Measurements from ENCODE around the gene ADAM12.

Gene ADAM12

GRCh38 chr10:126104767-126105166, 283.5 kb downstream of the ADAM12 start:
- FAIRE-seq (no peak), DNase-seq (ENCODE audit: insufficient read length, low spot score) (no peak)
- TF ChIP-seq PAX5 (IDR thresholded peaks at IDR 0.05; ENCODE audit: insufficient read depth, low read length, severe bottlenecking) (no peak), SPI1 (IDR thresholded peaks at IDR 0.05; ENCODE audit: low read depth, low read length) (peak; percentile 10; the same call in 1 of the 2 replicates)

DNA sequence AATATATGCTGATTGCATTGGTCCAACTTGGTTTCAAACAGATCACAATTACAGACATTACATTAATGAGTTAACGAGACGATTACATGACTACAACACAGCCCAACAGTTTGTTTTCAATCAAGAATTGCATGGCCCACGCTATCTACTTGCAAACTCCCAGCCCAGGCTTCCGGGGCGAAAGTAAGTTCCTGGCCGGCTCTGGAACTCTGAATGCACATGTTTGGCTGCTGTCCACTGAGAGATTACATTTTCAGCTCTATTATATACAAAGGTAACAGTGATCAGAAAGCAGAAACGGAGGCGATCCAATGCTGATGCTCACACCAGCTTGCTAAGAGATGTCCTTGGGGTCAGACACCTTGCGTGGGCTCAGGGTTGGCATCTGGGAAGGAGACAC, 285.6 kb downstream of the ADAM12 start:
- FAIRE-seq: no peak
- TF ChIP-seq POLR2A (IDR thresholded peaks at IDR 0.05; ENCODE audit: low read depth, low read length) (no peak), POLR2AphosphoS5 (IDR thresholded peaks at IDR 0.05; ENCODE audit: low read depth, low read length) (no peak), TAF1 (IDR thresholded peaks at IDR 0.05; ENCODE audit: low read depth, low read length) (no peak), SPI1 (IDR thresholded peaks at IDR 0.05; ENCODE audit: low read depth, low read length) (no peak), PAX5 (IDR thresholded peaks at IDR 0.05; ENCODE audit: insufficient read depth, low read length, severe bottlenecking) (no peak), POU2F2 (IDR thresholded peaks at IDR 0.05; ENCODE audit: low read depth, low read length) (no peak)

DNA sequence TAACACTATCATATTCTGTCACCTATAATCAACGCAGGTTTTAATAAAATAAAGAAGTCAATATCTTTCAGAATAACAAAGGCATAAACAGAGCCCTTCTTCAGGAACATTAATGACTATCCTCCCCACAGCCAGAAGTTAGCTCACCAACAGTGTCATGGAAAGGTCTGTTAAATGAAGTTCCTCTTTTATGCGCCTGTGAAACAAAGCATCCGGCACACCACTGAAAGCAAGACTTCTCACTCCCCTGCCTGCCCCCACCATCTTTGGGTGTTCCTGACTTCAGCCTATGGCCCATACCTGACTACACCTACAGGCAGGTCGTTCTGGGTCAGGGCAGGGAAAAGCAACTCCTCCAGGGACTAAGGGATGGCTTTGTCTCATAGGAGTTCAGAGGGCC, 286.5 kb downstream of the ADAM12 start:
- DNase-seq (ENCODE audit: insufficient read length, low spot score) (peak; percentile 42), FAIRE-seq (peak; percentile 74)
- TF ChIP-seq POLR2A (IDR thresholded peaks at IDR 0.05; ENCODE audit: low read depth, low read length) (no peak), TAF1 (IDR thresholded peaks at IDR 0.05; ENCODE audit: low read depth, low read length) (no peak), SPI1 (IDR thresholded peaks at IDR 0.05; ENCODE audit: low read depth, low read length) (peak; percentile 47), PAX5 (IDR thresholded peaks at IDR 0.05; ENCODE audit: insufficient read depth, low read length, severe bottlenecking) (no peak), POU2F2 (IDR thresholded peaks at IDR 0.05; ENCODE audit: low read depth, low read length) (no peak)

More for the DNA sequence above, 285.6 kb downstream of the ADAM12 start:
- DNase-seq (ENCODE audit: insufficient read length, low spot score): no peak

DNA sequence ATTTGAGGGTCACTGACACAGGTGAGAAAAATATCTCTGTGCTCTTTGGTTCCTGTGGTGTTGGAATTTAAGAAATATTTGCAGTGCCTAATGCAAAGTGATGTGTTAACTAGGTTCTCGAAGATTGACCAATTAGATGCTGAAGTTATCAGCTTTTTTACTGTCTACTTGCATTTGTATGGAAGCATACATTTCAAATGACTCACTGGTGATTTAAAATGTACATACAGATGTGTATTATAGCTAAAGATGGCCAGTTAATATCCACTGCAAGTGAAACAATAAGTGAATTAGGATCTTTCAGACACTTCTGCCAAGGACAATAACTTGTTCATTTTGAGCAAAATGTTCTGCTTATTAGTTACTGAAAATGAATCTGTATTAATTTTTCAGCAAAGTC, 287.0 kb downstream of the ADAM12 start:
- TF ChIP-seq PAX5 (IDR thresholded peaks at IDR 0.05; ENCODE audit: insufficient read depth, low read length, severe bottlenecking): no peak
- no peak for TF ChIP-seq POLR2AphosphoS5 (IDR thresholded peaks at IDR 0.05; ENCODE audit: low read depth, low read length)
- FAIRE-seq (no peak), DNase-seq (ENCODE audit: insufficient read length, low spot score) (no peak)

- no peak for DNase-seq (ENCODE audit: insufficient read length, low spot score)
- TF ChIP-seq POLR2A (IDR thresholded peaks at IDR 0.05; ENCODE audit: low read depth, low read length) (no peak), PAX5 (IDR thresholded peaks at IDR 0.05; ENCODE audit: insufficient read depth, low read length, severe bottlenecking) (no peak), POU2F2 (IDR thresholded peaks at IDR 0.05; ENCODE audit: low read depth, low read length) (no peak), SPI1 (IDR thresholded peaks at IDR 0.05; ENCODE audit: low read depth, low read length) (no peak), POLR2AphosphoS5 (IDR thresholded peaks at IDR 0.05; ENCODE audit: low read depth, low read length) (no peak), TAF1 (IDR thresholded peaks at IDR 0.05; ENCODE audit: low read depth, low read length) (no peak)
- FAIRE-seq: no peak
Measured at GRCh38 chr10:126099366-126099765, 288.9 kb downstream of the ADAM12 start.

DNA sequence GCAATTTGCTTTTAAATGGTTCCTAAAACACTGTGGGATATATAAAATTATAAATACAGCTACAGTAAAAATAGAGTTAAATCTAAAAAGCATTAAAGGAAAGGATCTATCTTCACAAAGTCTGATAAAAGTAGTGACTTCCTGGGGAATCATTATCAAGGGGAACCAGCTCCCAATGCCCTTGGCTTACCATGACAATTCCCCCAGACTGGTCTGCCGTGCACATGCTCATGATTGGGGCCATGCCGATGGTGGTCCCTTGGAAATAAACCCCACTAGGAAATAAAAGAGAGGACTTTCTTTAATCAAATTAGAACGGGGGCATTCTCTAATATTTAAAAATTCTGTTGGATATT, 290.1 kb downstream of the ADAM12 start:
- no peak for FAIRE-seq
- TF ChIP-seq POU2F2 (IDR thresholded peaks at IDR 0.05; ENCODE audit: low read depth, low read length) (no peak), SPI1 (IDR thresholded peaks at IDR 0.05; ENCODE audit: low read depth, low read length) (no peak), TAF1 (IDR thresholded peaks at IDR 0.05; ENCODE audit: low read depth, low read length) (no peak)
- no peak for DNase-seq (ENCODE audit: insufficient read length, low spot score)

DNA sequence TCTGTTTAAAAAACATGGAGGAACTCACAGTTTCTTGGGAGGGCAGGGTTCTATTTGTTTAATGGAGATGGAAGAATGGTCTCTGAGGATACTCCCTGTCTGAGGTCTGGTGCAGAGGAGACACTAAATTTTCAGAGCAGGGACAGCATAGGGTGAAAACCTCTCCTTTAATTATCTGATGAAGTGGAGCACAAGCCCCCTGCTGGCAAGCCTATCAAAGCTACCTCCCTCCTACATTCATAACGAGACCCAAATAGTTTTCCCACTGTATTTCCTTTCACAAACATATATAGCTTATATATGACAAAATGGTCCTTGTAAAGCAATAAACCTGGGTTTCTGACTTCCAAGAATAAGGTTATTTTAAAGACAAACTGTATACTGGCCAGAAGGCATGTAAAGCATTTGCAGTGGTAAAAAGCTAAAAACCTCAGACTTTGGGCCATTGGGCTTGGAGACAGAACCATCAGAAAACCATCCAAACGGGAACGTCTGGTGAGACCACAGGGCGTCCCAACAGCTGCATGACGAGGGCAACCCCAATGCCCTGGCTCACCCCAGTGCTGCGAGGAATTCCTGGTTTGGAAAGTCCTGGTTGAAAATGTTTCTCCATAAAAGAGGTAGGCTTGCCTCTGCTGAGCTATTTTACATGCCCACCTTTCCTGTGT, 290.6 kb downstream of the ADAM12 start:
- DNase-seq (ENCODE audit: insufficient read length, low spot score): no peak
- FAIRE-seq: no peak
- TF ChIP-seq POLR2A (IDR thresholded peaks at IDR 0.05; ENCODE audit: low read depth, low read length): no peak
- no peak for TF ChIP-seq POU2F2 (IDR thresholded peaks at IDR 0.05; ENCODE audit: low read depth, low read length)
- TF ChIP-seq TAF1 (IDR thresholded peaks at IDR 0.05; ENCODE audit: low read depth, low read length): no peak
- TF ChIP-seq PAX5 (IDR thresholded peaks at IDR 0.05; ENCODE audit: insufficient read depth, low read length, severe bottlenecking): no peak
- TF ChIP-seq POLR2AphosphoS5 (IDR thresholded peaks at IDR 0.05; ENCODE audit: low read depth, low read length): no peak
- TF ChIP-seq SPI1 (IDR thresholded peaks at IDR 0.05; ENCODE audit: low read depth, low read length): no peak

GRCh38 chr10:126094537-126094936, 293.7 kb downstream of the ADAM12 start:
- DNase-seq (ENCODE audit: insufficient read length, low spot score) (no peak), FAIRE-seq (no peak)
- TF ChIP-seq POU2F2 (IDR thresholded peaks at IDR 0.05; ENCODE audit: low read depth, low read length): no peak
- no peak for TF ChIP-seq PAX5 (IDR thresholded peaks at IDR 0.05; ENCODE audit: insufficient read depth, low read length, severe bottlenecking)
- TF ChIP-seq SPI1 (IDR thresholded peaks at IDR 0.05; ENCODE audit: low read depth, low read length): no peak
- no peak for TF ChIP-seq TAF1 (IDR thresholded peaks at IDR 0.05; ENCODE audit: low read depth, low read length)
- TF ChIP-seq POLR2AphosphoS5 (IDR thresholded peaks at IDR 0.05; ENCODE audit: low read depth, low read length): no peak
- no peak for TF ChIP-seq POLR2A (IDR thresholded peaks at IDR 0.05; ENCODE audit: low read depth, low read length)

- DNase-seq (ENCODE audit: insufficient read length, low spot score): no peak
- no peak for FAIRE-seq
- TF ChIP-seq POU2F2 (IDR thresholded peaks at IDR 0.05; ENCODE audit: low read depth, low read length) (no peak), TAF1 (IDR thresholded peaks at IDR 0.05; ENCODE audit: low read depth, low read length) (no peak)
Measured at GRCh38 chr10:126092366-126093215, 295.7 kb downstream of the ADAM12 start.

Measured in GM12891 (cell line).